ENCODE data around the gene PPP2CA.

Gene PPP2CA

DNA sequence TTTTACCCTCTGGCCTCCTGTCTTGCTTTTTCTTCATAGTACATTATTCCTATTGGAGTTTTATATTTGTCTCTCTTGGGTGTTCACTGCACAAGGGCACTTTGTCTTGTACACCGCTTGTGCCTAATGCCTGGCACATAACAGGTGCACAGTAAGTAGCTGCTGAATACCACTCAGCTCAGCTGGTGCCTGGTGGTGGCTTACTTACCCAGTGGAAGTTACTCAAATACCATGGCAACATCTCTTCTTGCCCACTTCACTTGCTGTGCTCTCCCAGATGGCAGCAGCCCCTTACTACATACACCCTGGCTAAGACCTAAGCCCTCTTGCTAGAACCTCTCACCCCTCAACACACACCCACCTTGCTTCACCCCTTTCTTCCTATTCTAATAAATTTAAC, 37.8 kb downstream of the PPP2CA start:
- TF ChIP-seq, protein P1, sequence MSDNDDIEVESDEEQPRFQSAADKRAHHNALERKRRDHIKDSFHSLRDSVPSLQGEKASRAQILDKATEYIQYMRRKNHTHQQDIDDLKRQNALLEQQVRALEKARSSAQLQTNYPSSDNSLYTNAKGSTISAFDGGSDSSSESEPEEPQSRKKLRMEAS (IDR thresholded peaks at IDR 0.05; ENCODE audit: low read depth, low read length), result no peak
- TF ChIP-seq, protein P2, sequence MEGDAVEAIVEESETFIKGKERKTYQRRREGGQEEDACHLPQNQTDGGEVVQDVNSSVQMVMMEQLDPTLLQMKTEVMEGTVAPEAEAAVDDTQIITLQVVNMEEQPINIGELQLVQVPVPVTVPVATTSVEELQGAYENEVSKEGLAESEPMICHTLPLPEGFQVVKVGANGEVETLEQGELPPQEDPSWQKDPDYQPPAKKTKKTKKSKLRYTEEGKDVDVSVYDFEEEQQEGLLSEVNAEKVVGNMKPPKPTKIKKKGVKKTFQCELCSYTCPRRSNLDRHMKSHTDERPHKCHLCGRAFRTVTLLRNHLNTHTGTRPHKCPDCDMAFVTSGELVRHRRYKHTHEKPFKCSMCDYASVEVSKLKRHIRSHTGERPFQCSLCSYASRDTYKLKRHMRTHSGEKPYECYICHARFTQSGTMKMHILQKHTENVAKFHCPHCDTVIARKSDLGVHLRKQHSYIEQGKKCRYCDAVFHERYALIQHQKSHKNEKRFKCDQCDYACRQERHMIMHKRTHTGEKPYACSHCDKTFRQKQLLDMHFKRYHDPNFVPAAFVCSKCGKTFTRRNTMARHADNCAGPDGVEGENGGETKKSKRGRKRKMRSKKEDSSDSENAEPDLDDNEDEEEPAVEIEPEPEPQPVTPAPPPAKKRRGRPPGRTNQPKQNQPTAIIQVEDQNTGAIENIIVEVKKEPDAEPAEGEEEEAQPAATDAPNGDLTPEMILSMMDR (IDR thresholded peaks at IDR 0.05; ENCODE audit: low read depth, low read length), result no peak
- TF ChIP-seq POLR2A (IDR thresholded peaks at IDR 0.05; ENCODE audit: extremely low read depth, insufficient read length) (no peak), MYC (IDR thresholded peaks at IDR 0.05; ENCODE audit: low read depth, low read length) (no peak)
- DNase-seq (ENCODE audit: low read depth), result no peak
- no peak overlapping the region for H3K4me3 ChIP-seq (ENCODE audit: low read depth, low read length)

DNA sequence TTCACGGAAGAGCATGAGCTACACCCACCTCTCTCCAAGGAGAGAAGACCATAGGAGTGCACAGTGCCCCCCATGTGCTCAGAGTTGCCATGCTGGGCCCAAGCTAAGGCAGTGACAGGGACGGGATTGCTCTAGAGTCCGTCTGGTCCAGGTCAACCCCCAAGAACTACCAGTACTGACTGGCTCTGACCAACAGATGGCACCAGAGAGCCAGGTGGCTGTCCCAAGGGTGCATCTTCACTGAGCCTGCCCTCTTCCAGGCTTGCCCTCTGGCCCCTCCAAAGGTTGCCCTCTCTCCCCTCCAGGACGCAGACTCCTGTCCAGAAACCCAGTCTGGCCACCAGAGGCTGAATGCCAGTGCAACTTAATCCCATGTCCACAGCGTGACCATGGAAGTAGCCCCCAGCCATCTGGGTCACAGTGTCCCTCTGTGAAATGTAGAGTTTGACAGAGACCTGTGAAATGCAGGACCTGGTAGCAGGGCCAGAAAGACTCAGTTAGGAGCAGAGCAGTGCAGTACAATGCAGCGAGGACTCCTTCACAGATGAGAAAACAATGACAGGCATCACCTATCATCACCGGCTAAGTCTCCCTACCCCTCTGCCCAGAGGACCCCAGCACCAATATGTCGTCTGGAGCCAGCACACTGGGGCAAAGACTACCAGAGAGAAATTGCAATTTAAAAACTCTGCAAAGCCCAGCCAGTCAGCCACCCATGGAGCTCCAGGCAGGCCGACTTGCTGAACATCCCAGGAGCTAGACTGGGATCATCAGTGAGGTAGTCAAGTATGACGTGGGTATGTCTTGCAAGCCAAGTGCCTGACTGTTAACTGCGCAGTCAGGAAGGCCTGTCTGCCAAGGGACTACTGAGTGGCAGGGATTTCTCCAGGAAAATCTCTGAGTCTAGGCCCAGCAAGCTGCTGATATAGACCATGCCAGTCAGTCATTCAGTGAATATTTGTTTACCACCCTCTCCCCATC, 41.4 kb downstream of the PPP2CA start:
- no peak overlapping the region for H3K4me3 ChIP-seq (ENCODE audit: low read depth, low read length)
- no peak for TF ChIP-seq MYC (IDR thresholded peaks at IDR 0.05; ENCODE audit: low read depth, low read length)
- TF ChIP-seq, protein P2 (IDR thresholded peaks at IDR 0.05; ENCODE audit: low read depth, low read length), result peak; percentile 88
- DNase-seq (ENCODE audit: low read depth), result peak; percentile 72

DNA sequence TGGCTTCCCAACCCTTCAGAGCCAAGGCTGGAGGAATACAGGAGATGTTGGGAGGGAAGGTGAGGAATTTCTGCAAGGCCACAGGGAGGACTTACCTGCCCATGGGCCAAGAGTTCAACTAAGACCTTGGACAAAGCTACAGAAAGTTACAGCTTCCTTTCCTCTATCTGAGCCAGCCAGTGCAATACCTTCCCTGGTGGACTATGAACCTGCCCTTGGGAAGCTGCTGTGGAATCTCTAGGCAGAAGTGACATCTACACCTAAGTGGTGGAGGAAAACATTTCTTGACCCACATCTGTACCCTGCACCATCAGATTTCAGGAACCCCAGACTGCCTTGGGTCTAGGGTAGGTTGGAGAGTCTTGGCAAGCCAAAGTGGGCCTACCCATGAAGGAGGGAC, 42.4 kb downstream of the PPP2CA start:
- TF ChIP-seq, protein P1 (IDR thresholded peaks at IDR 0.05; ENCODE audit: low read depth, low read length), result no peak
- TF ChIP-seq, protein P2 (IDR thresholded peaks at IDR 0.05; ENCODE audit: low read depth, low read length), result no peak
- TF ChIP-seq MYC (IDR thresholded peaks at IDR 0.05; ENCODE audit: low read depth, low read length) (no peak), POLR2A (IDR thresholded peaks at IDR 0.05; ENCODE audit: extremely low read depth, insufficient read length) (no peak)
- no peak overlapping the region for H3K4me3 ChIP-seq (ENCODE audit: low read depth, low read length)
- no peak for DNase-seq (ENCODE audit: low read depth)

DNA sequence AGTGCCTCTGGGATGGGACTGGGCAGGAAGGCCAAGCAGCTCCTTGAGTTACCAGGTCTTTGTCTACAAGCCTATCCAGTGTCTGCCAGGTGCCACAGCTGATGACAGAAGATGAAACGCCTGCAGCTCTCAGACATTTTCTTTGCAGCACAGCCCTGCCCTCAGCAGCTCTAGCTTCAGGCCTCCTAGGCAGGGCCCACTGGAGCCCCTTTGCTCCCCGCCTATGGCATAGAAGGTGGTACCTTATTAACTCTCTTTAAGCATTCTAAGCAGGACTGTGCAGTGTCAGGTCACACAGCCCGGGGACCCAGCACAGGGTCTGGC, 47.8 kb downstream of the PPP2CA start:
- no peak for DNase-seq (ENCODE audit: low read depth)
- no peak overlapping the region for H3K4me3 ChIP-seq (ENCODE audit: low read depth, low read length)
- TF ChIP-seq, protein P2 (IDR thresholded peaks at IDR 0.05; ENCODE audit: low read depth, low read length), result no peak
- TF ChIP-seq MYC (IDR thresholded peaks at IDR 0.05; ENCODE audit: low read depth, low read length) (no peak), POLR2A (IDR thresholded peaks at IDR 0.05; ENCODE audit: extremely low read depth, insufficient read length) (no peak)
- TF ChIP-seq, protein P1 (IDR thresholded peaks at IDR 0.05; ENCODE audit: low read depth, low read length), result no peak

DNA sequence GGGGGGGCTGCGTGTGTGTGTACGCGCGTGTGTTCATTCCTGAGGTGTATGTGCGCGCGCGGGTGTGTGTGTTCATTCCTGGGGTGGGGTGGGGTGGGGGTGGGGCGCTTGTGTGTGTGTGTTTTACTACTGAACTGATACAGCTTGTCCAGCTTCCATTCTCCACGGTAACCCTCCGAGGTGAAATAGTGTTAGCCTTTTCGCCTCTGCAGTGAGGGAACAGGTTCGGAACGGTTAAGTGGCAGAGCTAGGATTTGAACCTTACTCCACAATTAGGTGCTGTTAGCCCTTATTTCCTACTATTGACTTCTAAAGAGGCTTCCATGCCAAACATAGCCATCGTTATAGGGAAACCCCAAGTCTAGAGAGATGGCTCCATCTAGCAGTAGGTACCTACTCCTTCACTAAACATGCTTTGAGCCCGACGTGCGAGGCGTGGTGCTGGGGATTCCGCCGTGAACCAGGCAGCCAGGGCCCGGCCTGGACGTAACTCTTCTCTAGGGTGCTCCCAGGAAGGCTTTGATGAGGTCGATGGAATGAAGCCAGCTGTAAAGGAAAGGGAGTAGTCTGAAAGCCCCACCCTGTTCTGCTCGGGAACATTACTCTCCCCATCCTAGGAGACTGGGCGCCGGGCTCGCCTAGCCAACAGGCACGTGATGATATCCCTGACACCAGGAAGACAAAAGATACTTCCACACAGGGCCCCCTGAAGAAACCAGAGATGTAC, 48.3 kb downstream of the PPP2CA start:
- TF ChIP-seq MYC (IDR thresholded peaks at IDR 0.05; ENCODE audit: low read depth, low read length), result no peak
- TF ChIP-seq, protein P1 (IDR thresholded peaks at IDR 0.05; ENCODE audit: low read depth, low read length), result no peak
- H3K4me3 ChIP-seq (ENCODE audit: low read depth, low read length), result peak overlapping the region; percentile 97
- no peak for DNase-seq (ENCODE audit: low read depth)
